H1 (cell line): ENCODE data around the gene TBC1D20. TPM values are rescaled to one million over a fixed set of nuclear protein-coding genes. Genes with fewer than 3 reads are reported as not detected.

Source experiments
- CTCF ChIA-PET: fragments of 300-600 bp; sonication (Branson Sonifier 250); formaldehyde crosslinking; loops from one replicate; lab custom pipeline; 2021; ENCODE audit not compliant: partially characterized antibody; lab: Charles Lee
- POLR2A ChIA-PET: fragments of 300-600 bp; sonication (Branson Sonifier 250); formaldehyde crosslinking; loops from one replicate; lab custom pipeline; 2021; ENCODE audit warnings: inconsistent platforms; ENCODE audit not compliant: partially characterized antibody; lab: Charles Lee
- DNase-seq, 2 experiments: peaks; one replicate each; pipeline versions ENCODE4 v3.0.0 to v3.0.0-alpha.2; 2010 to 2022; ENCODE audit warnings: low spot score in 2 of 2, low read depth in 1 of 2, mixed read lengths in 1 of 2
- FAIRE-seq: peaks from 2 replicates; lab custom pipeline; 2011; peaks lifted over from hg19 to GRCh38; lab: Jason Lieb, UNC
- H2AFZ ChIP-seq: 2 replicates; pipeline ENCODE4 v1.8.1; 2012; ENCODE audit warnings: low read length, inconsistent platforms
- H2AK5ac ChIP-seq: 2 replicates; pipeline ENCODE4 v1.6.1; 2013; ENCODE audit warnings: low read depth, low read length
- H2BK120ac ChIP-seq: replicated peaks from 2 replicates; pipeline ENCODE3; 2013; ENCODE audit warnings: low read depth, low read length, inconsistent platforms
- H2BK12ac ChIP-seq: 2 replicates; pipeline ENCODE4 v1.6.1; 2013; ENCODE audit warnings: low read depth, low read length
- H2BK15ac ChIP-seq: 2 replicates; pipeline ENCODE4 v1.6.1; 2013; ENCODE audit warnings: low read length
- H2BK20ac ChIP-seq: 2 replicates; pipeline ENCODE4 v1.6.1; 2013; ENCODE audit warnings: low read length
- H2BK5ac ChIP-seq: 2 replicates; pipeline ENCODE4 v1.6.1; 2013; ENCODE audit warnings: low read depth, low read length
- H3K14ac ChIP-seq: 2 replicates; pipeline ENCODE4 v1.6.1; 2013; ENCODE audit warnings: inconsistent platforms; ENCODE audit not compliant: insufficient read length
- H3K18ac ChIP-seq: 2 replicates; pipeline ENCODE4 v1.6.1; 2013; ENCODE audit warnings: low read length; ENCODE audit errors: extremely low read depth
- H3K23ac ChIP-seq: 2 replicates; pipeline ENCODE4 v1.6.1; 2013; ENCODE audit warnings: inconsistent platforms; ENCODE audit not compliant: insufficient read length
- H3K23me2 ChIP-seq: 2 replicates; pipeline ENCODE4 v1.6.1; 2013; ENCODE audit warnings: low read depth, low read length
- H3K27ac ChIP-seq: 2 replicates; pipeline ENCODE4 v1.6.1; 2011; ENCODE audit warnings: low read depth, low read length, inconsistent platforms
- H3K27me3 ChIP-seq, 4 experiments: replicated peaks in 1 of 4; 1 replicate in 1 of 4; 2 replicates in 3 of 4; pipeline versions ENCODE4 v1.6.1 to v1.8.1; 2011 to 2013; ENCODE audit warnings: low read length in 3 of 4, mild to moderate bottlenecking in 3 of 4, inconsistent platforms in 2 of 4, mixed read lengths in 2 of 4, moderate library complexity in 1 of 4; ENCODE audit not compliant: control insufficient read depth in 3 of 4, insufficient read depth in 3 of 4; ENCODE audit errors: extremely low read depth in 1 of 4
- H3K36me3 ChIP-seq, 4 experiments: 2 replicates each; pipeline versions ENCODE4 v1.6.1 to v1.8.1; 2011 to 2013; ENCODE audit warnings: mild to moderate bottlenecking in 4 of 4, low read length in 3 of 4, moderate library complexity in 2 of 4, control low read depth in 1 of 4, inconsistent platforms in 1 of 4; ENCODE audit not compliant: insufficient read depth in 4 of 4, control insufficient read depth in 2 of 4
- H3K4ac ChIP-seq: replicated peaks from 2 replicates; pipeline ENCODE3; 2013; ENCODE audit warnings: low read length, low read depth, mixed read lengths, inconsistent platforms; ENCODE audit not compliant: insufficient read length
- H3K4me1 ChIP-seq, 4 experiments: replicated peaks in 1 of 4; 1 replicate in 1 of 4; 2 replicates in 3 of 4; pipeline versions ENCODE4 v1.6.1 to v1.8.1; 2011 to 2013; ENCODE audit warnings: low read length in 3 of 4, inconsistent platforms in 2 of 4, mixed read lengths in 1 of 4; ENCODE audit not compliant: insufficient read depth in 4 of 4, control insufficient read depth in 3 of 4
- H3K4me2 ChIP-seq, 2 experiments: 2 replicates each; pipeline versions ENCODE4 v1.6.1 to v1.8.1; 2011 to 2013; ENCODE audit warnings: low read depth in 2 of 2, low read length in 2 of 2, control low read depth in 1 of 2, inconsistent platforms in 1 of 2, mild to moderate bottlenecking in 1 of 2; ENCODE audit not compliant: insufficient read depth in 1 of 2
- H3K4me3 ChIP-seq, 4 experiments: fragments of 200-600, 300-600 bp in 1 of 4; sonication (generic), shearing (Covaris generic), sonication (Bioruptor Twin) in 1 of 4; 2 replicates each; pipeline versions ENCODE4 v1.5.1 to v1.8.1; 2011 to 2016; ENCODE audit warnings: low read length in 4 of 4, low read depth in 3 of 4, control low read depth in 2 of 4, inconsistent platforms in 2 of 4, mild to moderate bottlenecking in 2 of 4, mixed read lengths in 1 of 4, moderate library complexity in 1 of 4; ENCODE audit not compliant: insufficient read depth in 2 of 4; ENCODE audit errors: extremely low read depth in 1 of 4
- H3K56ac ChIP-seq: replicated peaks from 2 replicates; pipeline ENCODE3; 2013; ENCODE audit warnings: low read depth, mild to moderate bottlenecking, mixed read lengths, low read length, inconsistent platforms; ENCODE audit not compliant: insufficient read length
- H3K79me1 ChIP-seq: 2 replicates; pipeline ENCODE4 v1.6.1; 2013; ENCODE audit warnings: low read depth, low read length, control low read depth
- H3K79me2 ChIP-seq, 2 experiments: 2 replicates each; pipeline versions ENCODE4 v1.6.1 to v1.8.1; 2012 to 2013; ENCODE audit warnings: low read length in 2 of 2, mild to moderate bottlenecking in 2 of 2, inconsistent platforms in 1 of 2; ENCODE audit not compliant: insufficient read depth in 2 of 2, control insufficient read depth in 1 of 2
- H3K9ac ChIP-seq, 4 experiments: replicated peaks in 1 of 4; 1 replicate in 1 of 4; 2 replicates in 3 of 4; pipeline versions ENCODE4 v1.6.1 to v1.8.1; 2011 to 2013; ENCODE audit warnings: low read depth in 3 of 4, low read length in 3 of 4, control low read depth in 2 of 4, mild to moderate bottlenecking in 2 of 4, moderate library complexity in 2 of 4, inconsistent platforms in 1 of 4; ENCODE audit errors: extremely low read depth in 1 of 4
- H3K9me3 ChIP-seq, 2 experiments: 2 replicates each; pipeline versions ENCODE4 v1.6.1 to v1.8.1; 2012 to 2013; ENCODE audit warnings: mild to moderate bottlenecking in 2 of 2, moderate library complexity in 2 of 2, control low read depth in 1 of 2, inconsistent platforms in 1 of 2, low read depth in 1 of 2, low read length in 1 of 2, mixed read lengths in 1 of 2; ENCODE audit not compliant: insufficient read depth in 2 of 2
- H4K20me1 ChIP-seq, 2 experiments: replicated peaks in 1 of 2; 2 replicates each; pipeline versions ENCODE3 to v1.8.1; 2011 to 2013; ENCODE audit warnings: inconsistent platforms in 2 of 2, low read length in 2 of 2, mild to moderate bottlenecking in 1 of 2; ENCODE audit not compliant: insufficient read depth in 2 of 2, control insufficient read depth in 1 of 2
- H4K5ac ChIP-seq: 2 replicates; pipeline ENCODE4 v1.6.1; 2013; ENCODE audit warnings: low read length, low read depth, mixed read lengths, inconsistent platforms; ENCODE audit not compliant: insufficient read length
- H4K8ac ChIP-seq: 2 replicates; pipeline ENCODE4 v1.8.0; 2013; ENCODE audit warnings: mild to moderate bottlenecking, moderate library complexity, low read length, inconsistent platforms; ENCODE audit not compliant: insufficient read depth; ENCODE audit errors: extremely low read depth
- H4K91ac ChIP-seq: replicated peaks from 2 replicates; pipeline ENCODE3; 2013; ENCODE audit warnings: low read length, mixed read lengths, inconsistent platforms; ENCODE audit not compliant: insufficient read length
- CEBPB ChIP-seq: IDR thresholded peaks from 2 replicates; pipeline ENCODE4 v1.6.1; 2012; ENCODE audit warnings: low read depth, low read length
- CTBP2 ChIP-seq: IDR thresholded peaks from 2 replicates; pipeline ENCODE4 v1.7.0; 2011; ENCODE audit warnings: borderline replicate concordance, mild to moderate bottlenecking, moderate library complexity, mixed read lengths, low read length; ENCODE audit not compliant: insufficient read depth, insufficient read length
- FOSL1 ChIP-seq: IDR thresholded peaks from 2 replicates; pipeline ENCODE4 v1.6.1; 2011; ENCODE audit warnings: mild to moderate bottlenecking, low read depth, low read length, moderate library complexity; ENCODE audit not compliant: insufficient read depth
- PHF8 ChIP-seq: fragments of 200-600 bp; sonication (generic); conservative IDR thresholded peaks from 2 replicates; pipeline ENCODE4 v1.7.1; 2012; ENCODE audit warnings: low read depth, mild to moderate bottlenecking, inconsistent platforms, low read length, moderate library complexity
- WGBS, 2 experiments: shearing (Covaris generic) in 1 of 2; methylation state at CpG; one replicate each; pipeline versions ENCODE4 v1.1.6 to v1.1.7; 2013 to 2015; ENCODE audit warnings: low lambda C conversion rate in 2 of 2, mixed read lengths in 2 of 2, inconsistent platforms in 1 of 2, low coverage in 1 of 2, missing lambda C conversion rate in 1 of 2; ENCODE audit not compliant: insufficient replicate concordance in 2 of 2, insufficient coverage in 1 of 2, insufficient read length in 1 of 2; ENCODE audit errors: extremely low coverage in 1 of 2, missing lambda C conversion rate in 1 of 2; 5-methylcytosine and 5-hydroxymethylcytosine counted together
- polyA plus RNA-seq, 7 experiments: library from polyadenylated mRNA; depleted of rRNA in 3 of 7; stranded (reverse) in 5 of 7; unstranded in 2 of 7; fragments of >200 nt in 5 of 7; fragments of 200-250 nt in 2 of 7; gene quantifications; 1 replicate in 5 of 7; 2 replicates in 1 of 7; 4 replicates in 1 of 7; pipeline versions ENCODE4 v1.2.1 to v1.2.3, GENCODE V29; 2011 to 2013; ENCODE audit warnings: missing spikeins in 2 of 7, mixed read lengths in 2 of 7
- total RNA-seq: library from RNA; stranded (reverse); fragmentation: NEBNext Ultra II Directional; extraction: Animal tissue kit (Norgen Biotek cat#: 25700); gene quantifications from 2 replicates; pipeline ENCODE4 v1.2.1, GENCODE V29; 2021

TBC1D20 gene
- total and polyA plus RNA-seq, 2 of the 8 experiments (the other 6 are each of a cell fraction or from before 2014, with no cell fraction given) = 14.5 to 17.1 TPM

DNA sequence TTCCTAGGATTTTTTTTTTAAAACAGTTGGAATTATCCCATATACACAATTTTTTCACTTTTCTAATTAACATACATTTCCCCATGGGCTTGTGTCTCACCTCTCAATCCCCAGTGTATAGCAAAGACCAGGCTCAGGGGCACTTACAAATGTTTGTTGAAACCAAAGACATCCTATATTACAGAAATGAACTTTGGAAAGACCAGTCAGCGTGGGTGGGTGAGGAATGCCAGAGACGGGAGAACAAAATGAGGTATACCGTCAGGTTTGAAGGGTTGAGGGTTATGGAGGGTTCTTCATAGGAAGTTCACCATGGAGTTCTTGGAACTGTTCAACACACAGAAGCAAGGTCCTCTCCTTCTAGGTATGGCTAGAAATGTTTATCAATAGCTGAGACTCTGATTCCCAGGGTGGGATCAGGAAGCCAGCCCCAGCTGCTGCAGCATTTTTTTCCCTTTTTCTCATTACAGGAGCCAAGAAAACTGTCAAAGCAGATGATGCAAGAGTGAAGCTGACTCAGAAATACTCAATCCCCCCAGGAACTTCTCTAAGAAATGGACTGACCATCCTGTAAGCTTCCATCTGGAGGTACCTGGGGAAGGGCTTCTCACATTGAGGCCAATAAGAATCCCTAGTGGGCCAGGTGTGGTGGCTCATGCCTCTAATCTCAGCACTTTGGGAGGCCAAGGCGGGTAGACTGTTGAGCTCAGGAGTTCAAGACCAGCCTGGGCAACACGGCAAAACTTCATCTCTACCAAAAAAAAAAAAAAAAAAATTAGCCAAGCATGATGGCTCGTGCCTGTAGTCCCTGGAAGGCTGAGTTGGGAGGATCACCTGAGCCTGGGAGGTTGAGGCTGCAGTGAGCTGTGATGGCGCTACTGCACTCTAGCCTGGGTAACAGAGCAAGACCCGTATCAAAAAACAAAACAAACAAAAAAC, 15.9 kb upstream of the TBC1D20 start:
- Histone ChIP-seq H3K18ac (no peak overlapping the region), H3K27ac (no peak overlapping the region), H3K56ac (no peak overlapping the region), H3K23ac (no peak overlapping the region), H3K9ac (no peak overlapping the region), H3K4me3 (no peak overlapping the region), H3K4me2 (no peak overlapping the region), H4K8ac (no peak overlapping the region), H2AK5ac (no peak overlapping the region), H2BK12ac (no peak overlapping the region), H3K36me3 (peaks cover 9 to 40% (median 25%) of the 10 kb centered on the region in 4 experiments; a peak in 7 of 8 replicates), H3K23me2 (no peaks in the 10 kb centered on the region), H3K14ac (no peak overlapping the region), H3K9me3 (no peaks in the 10 kb centered on the region; a peak in 1 of 4 replicates), H2BK5ac (no peak overlapping the region), H4K20me1 (peaks cover 0 to 2% of the 10 kb centered on the region in 2 experiments), H3K79me1 (no peaks in the 10 kb centered on the region), H3K79me2 (no peaks in the 10 kb centered on the region), H2BK20ac (no peak overlapping the region), H4K5ac (no peak overlapping the region), H3K4ac (no peak overlapping the region), H2BK120ac (no peak overlapping the region), H3K27me3 (no peaks in the 10 kb centered on the region), H2BK15ac (no peak overlapping the region), H2AFZ (no peak overlapping the region), H4K91ac (no peak overlapping the region), H3K4me1 (no peaks in the 10 kb centered on the region)
- FAIRE-seq (no peak), DNase-seq (no peak)
- WGBS, 2 experiments = 91% methylated on average over 8 of the region's 8 CpGs; no CpG with 5 or more reads in 1 of the 2 experiments
- ChIA-PET CTCF (interaction anchor here (0.6 to 5.3 kb wide), 18 partner anchors 8 to 1666 kb away, joined by 3 to 36 read pairs (median 5); no protein-coding TSS in a partner anchor), POLR2A (interaction anchor here (0.8 to 2.3 kb wide), 4 partner anchors 9 to 124 kb away, joined by 3 to 6 read pairs (median 4); no protein-coding TSS in a partner anchor)
- no peak for TF ChIP-seq FOSL1
- no peak for TF ChIP-seq CEBPB
- TF ChIP-seq CTBP2 = no peak
- no peak for TF ChIP-seq PHF8
